HL-60 (cell line): Measurements from ENCODE around the gene HTR2A.

Source experiments
- DNase-seq, 2 experiments: peaks; one replicate each; pipeline ENCODE4 v3.0.0-alpha.2; 2010 to 2020; ENCODE audit warnings: low read depth in 1 of 2, low spot score in 1 of 2
- H3K27ac ChIP-seq: fragments of 250-450 bp; sonication (Bioruptor Pico); replicated peaks from 2 replicates; pipeline ENCODE4 v1.5.1; 2020; ENCODE audit warnings: mild to moderate bottlenecking, moderate library complexity
- H3K27me3 ChIP-seq: fragments of 250-450 bp; sonication (Bioruptor Pico); 2 replicates; pipeline ENCODE4 v1.5.1; 2021; ENCODE audit warnings: mild to moderate bottlenecking, moderate library complexity; ENCODE audit not compliant: insufficient read depth, poor library complexity, severe bottlenecking
- H3K4me3 ChIP-seq: replicated peaks from 2 replicates; pipeline ENCODE4 v1.5.1; 2011; ENCODE audit warnings: mild to moderate bottlenecking, control low read depth, low read length; ENCODE audit not compliant: insufficient read depth
- GABPA ChIP-seq: IDR thresholded peaks from 2 replicates; pipeline ENCODE4 v1.6.1; 2012; ENCODE audit warnings: low read depth
- POLR2AphosphoS5 ChIP-seq: IDR thresholded peaks from 2 replicates; pipeline ENCODE4 v1.6.1; 2012; ENCODE audit warnings: low read depth
- SPI1 ChIP-seq: IDR thresholded peaks from 2 replicates; pipeline ENCODE4 v1.6.1; 2012; ENCODE audit warnings: low read depth, mild to moderate bottlenecking, borderline replicate concordance
- TF ChIP-seq, protein P1 (sequence below): IDR thresholded peaks from 2 replicates; pipeline ENCODE4 v1.6.1; 2012; ENCODE audit warnings: low read depth; ENCODE audit not compliant: insufficient replicate concordance
- TF ChIP-seq, protein P2 (sequence below): IDR thresholded peaks from one replicate; pipeline ENCODE4 v1.5.1; 2011; ENCODE audit warnings: low read length, control low read depth, inconsistent platforms; ENCODE audit not compliant: insufficient read depth

HTR2A gene

DNA sequence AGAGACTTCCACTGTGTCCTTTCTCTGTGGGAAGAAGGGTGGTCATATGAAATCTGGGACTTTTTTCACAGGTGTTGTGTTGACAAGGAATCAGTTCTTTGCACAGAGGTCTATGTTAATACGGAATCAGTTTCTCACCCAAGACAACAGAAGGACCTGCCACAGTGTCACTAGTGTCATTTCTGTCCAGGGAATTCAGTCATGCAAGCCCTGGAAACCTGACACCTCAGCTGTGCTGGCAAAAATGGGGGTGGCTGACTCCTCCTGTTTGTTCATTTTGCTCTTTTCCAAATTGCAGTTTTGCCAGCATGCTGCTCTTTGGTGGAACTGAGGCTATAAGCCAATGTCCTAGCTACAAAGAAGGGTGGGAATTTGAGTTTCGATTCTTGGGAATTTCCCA lies 50.1 kb downstream of the HTR2A start:
- no peak overlapping the region for H3K4me3 ChIP-seq
- no peaks in the 10 kb centered on the region for H3K27me3 ChIP-seq
- H3K27ac ChIP-seq = no peak overlapping the region
- no peak for DNase-seq
- TF ChIP-seq, protein P1, sequence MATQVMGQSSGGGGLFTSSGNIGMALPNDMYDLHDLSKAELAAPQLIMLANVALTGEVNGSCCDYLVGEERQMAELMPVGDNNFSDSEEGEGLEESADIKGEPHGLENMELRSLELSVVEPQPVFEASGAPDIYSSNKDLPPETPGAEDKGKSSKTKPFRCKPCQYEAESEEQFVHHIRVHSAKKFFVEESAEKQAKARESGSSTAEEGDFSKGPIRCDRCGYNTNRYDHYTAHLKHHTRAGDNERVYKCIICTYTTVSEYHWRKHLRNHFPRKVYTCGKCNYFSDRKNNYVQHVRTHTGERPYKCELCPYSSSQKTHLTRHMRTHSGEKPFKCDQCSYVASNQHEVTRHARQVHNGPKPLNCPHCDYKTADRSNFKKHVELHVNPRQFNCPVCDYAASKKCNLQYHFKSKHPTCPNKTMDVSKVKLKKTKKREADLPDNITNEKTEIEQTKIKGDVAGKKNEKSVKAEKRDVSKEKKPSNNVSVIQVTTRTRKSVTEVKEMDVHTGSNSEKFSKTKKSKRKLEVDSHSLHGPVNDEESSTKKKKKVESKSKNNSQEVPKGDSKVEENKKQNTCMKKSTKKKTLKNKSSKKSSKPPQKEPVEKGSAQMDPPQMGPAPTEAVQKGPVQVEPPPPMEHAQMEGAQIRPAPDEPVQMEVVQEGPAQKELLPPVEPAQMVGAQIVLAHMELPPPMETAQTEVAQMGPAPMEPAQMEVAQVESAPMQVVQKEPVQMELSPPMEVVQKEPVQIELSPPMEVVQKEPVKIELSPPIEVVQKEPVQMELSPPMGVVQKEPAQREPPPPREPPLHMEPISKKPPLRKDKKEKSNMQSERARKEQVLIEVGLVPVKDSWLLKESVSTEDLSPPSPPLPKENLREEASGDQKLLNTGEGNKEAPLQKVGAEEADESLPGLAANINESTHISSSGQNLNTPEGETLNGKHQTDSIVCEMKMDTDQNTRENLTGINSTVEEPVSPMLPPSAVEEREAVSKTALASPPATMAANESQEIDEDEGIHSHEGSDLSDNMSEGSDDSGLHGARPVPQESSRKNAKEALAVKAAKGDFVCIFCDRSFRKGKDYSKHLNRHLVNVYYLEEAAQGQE = no peak
- TF ChIP-seq GABPA = no peak
- no peak for TF ChIP-seq SPI1
- TF ChIP-seq POLR2AphosphoS5 = no peak
- TF ChIP-seq, protein P2, sequence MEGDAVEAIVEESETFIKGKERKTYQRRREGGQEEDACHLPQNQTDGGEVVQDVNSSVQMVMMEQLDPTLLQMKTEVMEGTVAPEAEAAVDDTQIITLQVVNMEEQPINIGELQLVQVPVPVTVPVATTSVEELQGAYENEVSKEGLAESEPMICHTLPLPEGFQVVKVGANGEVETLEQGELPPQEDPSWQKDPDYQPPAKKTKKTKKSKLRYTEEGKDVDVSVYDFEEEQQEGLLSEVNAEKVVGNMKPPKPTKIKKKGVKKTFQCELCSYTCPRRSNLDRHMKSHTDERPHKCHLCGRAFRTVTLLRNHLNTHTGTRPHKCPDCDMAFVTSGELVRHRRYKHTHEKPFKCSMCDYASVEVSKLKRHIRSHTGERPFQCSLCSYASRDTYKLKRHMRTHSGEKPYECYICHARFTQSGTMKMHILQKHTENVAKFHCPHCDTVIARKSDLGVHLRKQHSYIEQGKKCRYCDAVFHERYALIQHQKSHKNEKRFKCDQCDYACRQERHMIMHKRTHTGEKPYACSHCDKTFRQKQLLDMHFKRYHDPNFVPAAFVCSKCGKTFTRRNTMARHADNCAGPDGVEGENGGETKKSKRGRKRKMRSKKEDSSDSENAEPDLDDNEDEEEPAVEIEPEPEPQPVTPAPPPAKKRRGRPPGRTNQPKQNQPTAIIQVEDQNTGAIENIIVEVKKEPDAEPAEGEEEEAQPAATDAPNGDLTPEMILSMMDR = no peak

DNA sequence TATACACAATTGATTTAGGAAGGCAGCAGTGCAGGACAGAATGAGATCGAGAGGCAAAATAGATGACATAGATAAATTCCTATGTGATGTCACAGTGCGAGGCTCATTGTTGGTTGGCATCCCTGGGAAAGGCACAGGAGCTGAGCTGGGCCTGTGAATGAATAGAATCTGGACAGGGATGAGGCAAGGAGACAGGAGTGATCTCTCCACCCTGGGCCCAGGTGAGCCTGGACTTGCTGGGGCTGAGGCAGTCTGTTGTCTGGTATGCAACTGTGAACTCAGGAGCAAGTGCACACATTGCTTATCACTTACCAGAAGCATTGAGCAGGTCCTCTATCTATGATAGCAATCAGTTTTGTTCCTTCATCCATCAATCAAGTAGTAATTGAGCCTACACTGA lies 51.7 kb downstream of the HTR2A start:
- no peak overlapping the region for H3K4me3 ChIP-seq
- no peak for TF ChIP-seq POLR2AphosphoS5
- TF ChIP-seq, protein P1 = no peak
- no peak for TF ChIP-seq SPI1
- TF ChIP-seq, protein P2 = no peak
- TF ChIP-seq GABPA = no peak
- no peak for DNase-seq
- H3K27ac ChIP-seq = no peak overlapping the region
- H3K27me3 ChIP-seq = no peaks in the 10 kb centered on the region

DNA sequence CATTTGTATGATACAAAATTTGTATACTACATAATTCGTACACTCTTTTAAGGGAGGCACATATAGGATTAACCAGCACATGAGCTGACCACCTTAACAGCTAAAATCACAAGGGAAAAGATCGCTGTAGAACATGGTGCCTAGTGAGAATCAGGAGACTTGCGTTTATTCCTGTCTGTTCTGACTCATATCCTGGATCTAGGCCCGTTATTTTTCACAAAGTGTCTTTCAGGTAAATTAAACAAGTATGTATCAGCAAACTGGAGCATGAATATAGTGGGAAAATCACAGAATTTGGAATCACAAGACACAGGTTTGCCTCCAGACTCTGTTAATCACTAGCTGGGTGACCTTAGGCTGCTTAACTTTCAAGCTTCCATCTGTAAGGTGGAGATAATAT lies 52.4 kb downstream of the HTR2A start:
- Histone ChIP-seq H3K4me3 (no peak overlapping the region), H3K27me3 (no peaks in the 10 kb centered on the region), H3K27ac (no peak overlapping the region)
- no peak for TF ChIP-seq GABPA
- TF ChIP-seq SPI1 = no peak
- no peak for DNase-seq

DNA sequence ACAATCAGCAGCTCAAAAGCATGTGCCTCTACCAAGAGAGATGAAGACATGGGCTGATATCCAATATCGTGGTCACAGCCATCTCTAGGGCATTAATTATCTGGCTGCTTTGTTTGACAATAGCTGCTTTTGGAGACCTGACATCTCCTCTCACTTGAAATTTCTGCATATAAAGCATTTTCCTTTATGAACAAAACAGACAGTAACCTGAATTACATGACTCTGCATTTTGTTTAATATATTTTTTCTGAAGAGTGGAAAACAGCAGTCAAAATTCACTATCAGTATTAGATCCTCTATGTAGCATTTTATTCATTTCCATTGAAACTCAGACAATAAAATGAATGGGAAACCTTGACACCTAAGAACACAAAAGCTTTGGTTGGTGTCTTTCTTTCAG lies 57.5 kb downstream of the HTR2A start:
- no peak overlapping the region for H3K4me3 ChIP-seq
- no peak overlapping the region for H3K27ac ChIP-seq
- DNase-seq = no peak
- TF ChIP-seq SPI1 = no peak
- no peak for TF ChIP-seq GABPA
- TF ChIP-seq, protein P1 = no peak
- TF ChIP-seq, protein P2 = no peak
- no peak for TF ChIP-seq POLR2AphosphoS5
- no peaks in the 10 kb centered on the region for H3K27me3 ChIP-seq
